Uterus (tissue), 2 donors: Measurements from ENCODE around the gene NRXN2.

Experiments
- POLR2A ChIP-seq, 2 donors: fragments of 450-650 bp; IDR thresholded peaks; one replicate each; pipeline ENCODE4 v1.6.1; 2016; ENCODE audit warnings: antibody characterized with exemption in 2 of 2, mild to moderate bottlenecking in 1 of 2, moderate library complexity in 1 of 2
- TF ChIP-seq, protein P1 (sequence below), 4 experiments: fragments of 200-600 bp in 2 of 4; fragments of 450-650 bp in 2 of 4; sonication (generic) in 2 of 4; IDR thresholded peaks; one replicate each; pipeline ENCODE4 v1.5.1; 2016 to 2019; ENCODE audit warnings: antibody characterized with exemption in 4 of 4, mild to moderate bottlenecking in 2 of 4, moderate library complexity in 1 of 4

DNA sequence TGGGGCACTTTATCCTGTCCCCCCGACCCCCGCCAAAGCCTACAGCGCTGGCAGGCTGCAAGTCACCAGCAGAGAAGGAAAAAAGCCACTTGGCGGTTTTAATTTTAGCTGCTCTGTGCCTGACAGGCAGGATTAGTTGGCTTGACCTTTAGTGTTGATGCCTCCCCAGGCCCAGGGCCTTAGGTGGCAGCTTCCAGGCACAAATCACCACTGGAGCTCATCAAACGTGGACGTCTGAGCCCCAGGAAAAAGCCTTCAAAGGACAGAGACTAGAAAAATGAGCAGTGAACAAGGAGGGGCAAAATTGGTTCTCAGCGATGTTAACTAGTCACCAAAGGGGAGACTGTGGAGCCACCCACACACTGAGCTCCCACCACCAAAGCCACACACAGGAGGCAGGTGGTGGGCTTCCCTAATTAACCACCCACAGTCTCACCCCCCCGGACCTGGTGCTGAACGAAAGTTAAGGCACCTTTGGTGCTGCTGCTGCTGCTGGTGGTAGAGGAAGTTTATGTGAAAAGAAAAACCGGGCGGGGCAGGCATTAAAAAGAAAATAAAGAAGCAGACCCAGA, 41.1 kb upstream of the NRXN2 start:
- no peak for TF ChIP-seq POLR2A (IDR thresholded peaks at IDR 0.05)
- TF ChIP-seq, protein P1, sequence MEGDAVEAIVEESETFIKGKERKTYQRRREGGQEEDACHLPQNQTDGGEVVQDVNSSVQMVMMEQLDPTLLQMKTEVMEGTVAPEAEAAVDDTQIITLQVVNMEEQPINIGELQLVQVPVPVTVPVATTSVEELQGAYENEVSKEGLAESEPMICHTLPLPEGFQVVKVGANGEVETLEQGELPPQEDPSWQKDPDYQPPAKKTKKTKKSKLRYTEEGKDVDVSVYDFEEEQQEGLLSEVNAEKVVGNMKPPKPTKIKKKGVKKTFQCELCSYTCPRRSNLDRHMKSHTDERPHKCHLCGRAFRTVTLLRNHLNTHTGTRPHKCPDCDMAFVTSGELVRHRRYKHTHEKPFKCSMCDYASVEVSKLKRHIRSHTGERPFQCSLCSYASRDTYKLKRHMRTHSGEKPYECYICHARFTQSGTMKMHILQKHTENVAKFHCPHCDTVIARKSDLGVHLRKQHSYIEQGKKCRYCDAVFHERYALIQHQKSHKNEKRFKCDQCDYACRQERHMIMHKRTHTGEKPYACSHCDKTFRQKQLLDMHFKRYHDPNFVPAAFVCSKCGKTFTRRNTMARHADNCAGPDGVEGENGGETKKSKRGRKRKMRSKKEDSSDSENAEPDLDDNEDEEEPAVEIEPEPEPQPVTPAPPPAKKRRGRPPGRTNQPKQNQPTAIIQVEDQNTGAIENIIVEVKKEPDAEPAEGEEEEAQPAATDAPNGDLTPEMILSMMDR (IDR thresholded peaks at IDR 0.05) = no peak
